Activated gamma-delta T cell treated with anti-CD3 and anti-CD28 coated beads, Interleukin-2, amount 50 U/mL, for 16 hours (primary cell): ENCODE data around the gene CFAP43.

ENCODE experiments used
- DNase-seq: peaks from one replicate; pipeline ENCODE4 v3.0.0-alpha.2; 2020; ENCODE audit warnings: low read depth

CFAP43 gene

DNA sequence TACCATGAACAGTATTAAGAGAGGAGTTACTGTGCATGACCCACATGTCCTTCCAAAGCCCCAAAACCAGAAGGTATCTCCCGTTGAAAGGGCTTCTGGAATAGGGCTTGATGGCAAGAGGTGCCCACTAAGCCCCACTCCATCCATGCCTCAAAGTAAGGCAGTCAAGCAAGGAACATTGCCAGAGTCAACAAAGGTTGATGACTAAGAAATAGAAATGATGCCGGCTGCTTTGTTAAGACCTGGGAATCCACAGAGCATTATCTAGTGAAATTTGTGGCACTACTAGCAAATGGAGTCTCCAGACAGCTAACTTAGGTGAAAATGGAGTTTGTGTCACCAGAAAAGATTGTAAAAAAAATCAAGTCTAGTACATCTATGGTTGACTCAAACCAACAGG lies 104.0 kb downstream of the CFAP43 start:
- DNase-seq = no peak

DNA sequence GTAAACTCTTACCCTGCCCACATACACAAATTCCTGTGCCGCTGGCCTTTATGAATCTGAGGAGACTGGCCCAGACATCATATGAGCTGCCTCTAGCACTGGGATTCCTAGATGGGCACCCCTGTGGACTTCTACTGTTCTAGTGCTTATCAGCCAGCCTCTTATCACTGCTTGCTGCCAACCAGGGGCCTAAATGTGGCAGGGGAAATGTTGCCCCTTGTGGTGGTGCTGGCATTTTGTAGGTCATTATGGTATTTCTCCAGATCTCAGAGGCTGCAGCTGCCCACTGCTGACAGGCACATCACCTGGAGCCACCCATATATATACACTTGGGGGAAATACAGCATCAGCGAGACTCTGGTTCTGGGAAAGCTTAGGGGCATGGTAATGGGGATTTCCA lies 104.8 kb downstream of the CFAP43 start:
- no peak for DNase-seq

DNA sequence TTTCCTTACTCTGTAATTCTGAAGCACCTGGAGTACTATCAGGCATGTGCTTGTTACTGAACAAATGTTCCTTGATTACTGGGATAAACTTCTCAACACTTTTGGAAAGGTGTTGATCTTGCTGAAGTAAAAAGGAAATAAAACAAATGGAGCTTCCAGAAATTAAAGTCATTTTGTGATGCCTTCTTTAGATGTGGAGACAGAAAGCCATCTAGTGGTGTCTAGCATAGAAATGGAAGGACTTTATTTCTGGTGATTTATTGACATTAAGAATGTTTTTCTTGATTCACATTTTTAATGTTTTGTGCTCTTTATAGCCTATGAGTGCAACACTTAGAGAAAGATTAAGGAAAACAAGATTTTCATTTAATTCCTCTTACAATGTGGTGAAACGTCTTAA lies 108.8 kb downstream of the CFAP43 start:
- no peak for DNase-seq

DNA sequence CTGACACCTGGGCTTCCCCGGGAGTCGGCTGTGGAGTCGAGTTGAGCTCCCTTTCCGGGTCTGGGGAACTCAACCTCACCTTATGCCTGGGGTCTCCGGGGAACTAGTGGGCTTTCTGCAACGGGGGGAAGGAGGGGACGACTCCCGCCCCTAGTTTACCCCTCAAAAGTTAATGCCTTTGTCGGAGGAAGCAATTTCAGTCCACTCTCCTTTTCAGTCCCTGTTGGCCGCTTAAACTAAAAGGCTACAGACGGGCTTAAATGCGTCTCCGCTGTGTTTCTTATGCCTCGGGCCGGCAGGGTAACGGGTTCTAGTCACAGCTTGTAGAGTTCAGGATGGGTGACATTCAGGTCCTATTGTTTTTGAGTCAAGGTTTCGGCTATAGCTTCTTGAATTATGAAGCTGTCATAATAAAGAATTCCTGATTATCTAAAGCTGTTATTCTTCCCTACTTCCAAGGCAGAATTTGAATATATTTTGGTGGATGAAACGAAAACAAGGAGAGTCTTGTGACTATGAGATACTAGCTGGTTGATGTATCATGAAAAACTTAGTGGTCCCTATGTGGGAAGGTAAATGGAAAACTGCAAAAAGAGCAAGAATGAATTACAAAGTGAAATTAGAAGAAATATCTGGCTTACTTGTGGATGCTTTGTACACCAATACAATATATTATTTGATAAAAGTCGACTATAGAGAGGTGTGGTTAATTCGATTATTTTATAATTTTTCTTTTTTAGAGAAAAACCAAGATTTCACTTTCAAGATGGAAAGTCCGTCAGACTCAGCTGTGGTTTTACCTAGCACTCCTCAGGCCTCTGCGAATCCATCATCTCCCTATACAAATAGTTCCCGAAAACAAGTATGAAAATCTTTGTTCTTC lies 109.7 kb downstream of the CFAP43 start:
- DNase-seq = no peak

DNA sequence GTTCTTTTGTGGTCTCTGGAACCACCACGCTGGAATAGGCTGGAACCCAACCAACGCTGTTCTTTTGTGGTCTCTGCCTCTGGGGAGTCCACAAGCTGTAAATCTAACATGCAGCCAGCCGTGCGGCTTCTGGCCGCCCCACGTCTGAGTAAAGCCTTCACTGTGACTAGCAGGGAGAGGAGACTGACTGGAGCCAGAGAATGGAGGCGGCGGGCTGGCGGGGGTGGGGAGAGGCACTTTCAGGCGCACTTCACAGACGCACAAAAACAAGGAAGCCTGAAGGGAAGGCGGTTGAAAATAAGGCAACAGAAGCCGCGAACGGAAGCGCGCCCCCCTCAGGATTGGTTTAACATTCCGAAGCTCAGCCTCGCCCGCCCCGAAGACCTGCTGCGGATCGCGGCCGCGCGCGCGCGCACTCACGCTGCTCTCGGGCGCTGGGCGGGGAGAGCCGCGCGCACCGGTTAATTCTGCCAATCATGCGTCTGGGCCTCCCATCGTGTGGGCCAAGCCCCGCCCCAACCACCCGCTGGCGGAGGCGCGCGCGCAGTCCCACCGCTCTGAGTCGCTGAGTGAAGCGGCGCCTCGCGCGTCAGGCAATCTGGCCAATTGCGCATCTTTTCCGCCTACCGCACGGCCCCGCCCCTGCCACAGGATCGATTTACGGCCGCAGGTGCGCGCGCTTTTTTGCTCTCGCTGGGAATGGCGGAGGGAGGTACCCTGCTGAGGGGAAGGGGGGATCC lies 110.5 kb downstream of the CFAP43 start, which contains the start of gene SFR1:
Gene SFR1 (plus strand): TSS at position 687 of the 740 bp plus-strand sequence. CDS start 13 bp downstream, at position 700.
- peak; percentile 98 for DNase-seq

DNA sequence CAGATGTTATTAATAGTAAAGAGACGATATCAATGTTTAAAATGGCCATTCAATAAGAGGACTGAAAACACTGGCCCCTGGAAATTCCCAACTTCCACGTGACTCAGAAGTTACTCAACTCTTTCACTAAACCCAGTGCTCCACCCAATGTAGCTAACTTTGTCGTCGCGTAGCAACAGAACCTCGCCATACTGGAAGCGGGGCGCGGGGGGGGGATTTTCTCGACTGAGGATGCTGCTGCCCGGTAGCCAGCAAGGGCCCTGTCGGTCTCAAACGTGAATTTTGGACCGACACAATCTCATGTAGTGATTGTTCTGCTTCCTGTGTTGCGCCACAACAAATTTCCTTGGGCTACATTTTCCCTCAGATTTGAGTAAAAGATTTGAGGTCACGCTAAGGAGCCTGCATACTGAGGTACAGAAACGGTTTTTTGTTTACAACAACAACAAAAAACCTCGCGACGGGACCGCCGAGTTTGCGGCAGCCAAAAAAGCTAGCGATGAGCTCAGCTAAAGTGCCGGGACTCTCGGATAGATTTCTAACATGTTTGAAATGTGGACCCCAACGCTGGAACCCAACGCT lies 111.2 kb downstream of the CFAP43 start:
- peak; percentile 72 for DNase-seq

DNA sequence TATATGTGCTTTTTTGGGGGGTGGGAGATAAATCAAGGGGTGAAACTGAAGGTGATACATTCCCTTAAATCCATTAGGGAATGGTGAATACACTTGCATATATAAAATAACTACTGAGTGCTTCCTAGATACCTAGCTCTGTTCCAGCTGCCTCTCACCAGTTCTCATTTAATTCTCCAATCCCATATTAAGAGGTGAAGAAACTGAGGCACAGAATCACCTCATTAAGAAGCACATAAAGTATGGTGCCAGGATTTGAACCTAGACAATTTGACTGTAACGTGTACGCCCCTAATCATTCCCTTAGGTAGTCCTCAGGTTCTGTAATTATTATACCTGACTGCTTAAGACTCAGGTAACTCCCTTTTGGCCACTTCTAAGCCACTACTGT lies 111.7 kb downstream of the CFAP43 start:
- no peak for DNase-seq

DNA sequence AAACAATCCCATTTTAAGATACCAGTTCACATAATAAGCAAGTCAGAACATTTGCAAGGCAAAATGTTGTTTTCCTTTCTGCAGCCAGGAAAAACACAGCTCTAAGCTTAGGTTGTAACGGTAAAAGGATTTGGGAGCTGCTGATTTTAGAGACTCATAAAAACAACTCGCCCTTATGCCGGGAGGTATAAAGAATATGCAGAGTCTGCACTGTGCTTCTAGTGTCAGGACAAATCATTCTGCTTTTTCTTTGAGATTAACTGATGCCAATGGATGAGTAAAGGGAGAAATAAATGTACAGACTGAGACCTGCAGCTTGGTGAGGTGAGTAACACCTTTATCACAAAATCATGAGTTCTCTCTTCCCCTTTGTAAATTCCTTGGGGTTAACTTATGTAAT lies 112.2 kb downstream of the CFAP43 start:
- DNase-seq = no peak

DNA sequence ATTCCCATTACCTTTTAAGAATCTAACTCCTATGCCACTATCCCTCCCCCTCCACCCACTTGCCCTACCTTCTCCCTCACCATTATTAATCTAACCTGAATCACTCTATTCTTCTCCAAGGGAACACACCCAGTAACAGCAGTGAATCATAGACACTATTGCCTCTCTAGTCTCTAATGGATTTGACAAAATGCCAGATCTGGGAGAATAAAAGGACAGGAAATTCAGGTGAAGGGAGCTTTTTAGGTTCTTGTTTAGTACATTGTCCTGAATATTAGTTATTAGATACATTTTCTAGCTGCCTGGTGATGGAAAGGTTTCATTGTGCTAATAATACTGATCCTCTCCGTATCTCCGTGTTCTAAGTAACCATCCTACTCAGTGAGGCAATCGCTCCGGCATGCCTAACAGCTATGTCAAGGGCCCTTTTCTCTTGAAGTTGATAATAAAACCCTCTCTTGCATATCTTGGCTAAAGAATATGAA lies 114.3 kb downstream of the CFAP43 start:
- DNase-seq = no peak

DNA sequence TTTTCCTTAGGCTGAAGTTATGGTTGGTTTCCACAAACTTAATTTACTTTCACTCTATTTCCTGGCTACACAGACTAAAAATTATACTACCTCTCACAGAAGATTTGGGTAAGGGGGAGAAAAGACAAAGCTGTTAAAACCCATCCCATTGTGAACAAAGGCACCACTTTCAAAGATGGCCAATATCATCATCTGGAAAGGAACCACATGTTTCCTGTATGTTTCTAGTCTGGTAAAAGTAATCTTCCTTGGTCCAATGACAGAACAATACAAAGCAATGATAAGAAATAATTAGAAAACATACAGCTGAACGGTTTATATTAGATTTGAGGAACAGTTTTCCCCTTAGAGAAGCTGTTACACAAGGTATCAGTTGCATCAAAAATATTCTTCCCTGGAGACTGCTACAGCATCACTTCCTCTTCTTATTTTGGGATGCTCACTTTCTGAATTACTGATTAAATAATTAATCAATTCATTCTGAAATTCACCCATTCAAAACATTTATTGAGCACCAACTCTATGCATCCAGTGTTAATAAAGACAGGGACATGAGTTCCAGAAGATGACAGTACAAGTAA lies 118.7 kb downstream of the CFAP43 start:
- no peak for DNase-seq

DNA sequence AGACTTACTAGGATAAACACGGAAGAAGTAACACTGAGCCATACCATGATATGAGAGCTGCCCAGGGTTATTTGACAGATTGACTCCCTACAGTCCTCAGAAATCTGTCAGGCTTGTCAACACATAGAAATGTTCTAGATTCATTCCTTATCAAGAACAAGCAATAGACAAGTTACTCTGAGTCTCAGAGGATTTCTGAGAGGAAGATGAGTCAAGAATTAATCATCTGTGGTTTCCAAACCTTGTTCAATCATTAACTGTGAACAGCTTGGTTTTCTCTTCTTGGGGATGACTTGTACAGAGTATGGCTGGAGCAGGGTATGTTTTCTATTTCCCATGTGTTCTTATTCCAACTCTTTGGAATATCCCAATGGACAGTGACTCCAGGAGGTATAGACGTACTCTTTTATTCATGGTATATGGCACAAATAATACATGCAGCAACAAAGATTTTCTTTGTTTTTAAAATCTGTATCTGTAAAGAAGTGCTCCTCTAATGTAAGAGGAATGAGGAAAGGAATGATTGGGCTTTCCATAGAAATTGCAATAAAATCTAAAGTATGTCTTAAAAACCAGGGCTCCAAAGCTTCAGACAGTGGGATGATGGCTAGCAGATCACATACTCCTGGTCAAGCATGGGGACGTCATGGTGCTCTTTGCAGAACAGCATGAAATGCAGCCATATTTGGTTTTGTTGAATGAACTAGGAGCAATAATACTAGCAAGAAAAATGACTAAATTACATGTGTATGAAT lies 122.1 kb downstream of the CFAP43 start:
- DNase-seq = no peak

DNA sequence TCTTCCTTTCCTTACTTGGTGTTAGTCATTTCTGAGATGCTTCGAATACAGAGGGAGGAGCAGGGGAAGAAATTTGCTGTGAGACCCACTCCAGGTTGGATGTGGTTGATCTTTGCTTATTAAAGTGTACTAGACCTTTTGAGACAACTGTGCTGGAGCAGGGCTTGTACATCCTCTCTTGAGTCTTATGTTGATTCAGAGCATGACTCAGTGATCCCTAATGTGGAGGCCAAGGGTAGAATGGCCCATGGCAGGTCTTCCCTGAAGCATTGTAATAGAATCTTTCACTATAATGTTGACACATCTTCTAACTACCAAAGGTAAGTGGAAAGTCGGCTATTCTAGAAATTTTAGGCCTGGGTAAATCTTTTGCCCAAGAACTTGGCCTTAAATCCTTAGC lies 127.2 kb downstream of the CFAP43 start:
- no peak for DNase-seq

DNA sequence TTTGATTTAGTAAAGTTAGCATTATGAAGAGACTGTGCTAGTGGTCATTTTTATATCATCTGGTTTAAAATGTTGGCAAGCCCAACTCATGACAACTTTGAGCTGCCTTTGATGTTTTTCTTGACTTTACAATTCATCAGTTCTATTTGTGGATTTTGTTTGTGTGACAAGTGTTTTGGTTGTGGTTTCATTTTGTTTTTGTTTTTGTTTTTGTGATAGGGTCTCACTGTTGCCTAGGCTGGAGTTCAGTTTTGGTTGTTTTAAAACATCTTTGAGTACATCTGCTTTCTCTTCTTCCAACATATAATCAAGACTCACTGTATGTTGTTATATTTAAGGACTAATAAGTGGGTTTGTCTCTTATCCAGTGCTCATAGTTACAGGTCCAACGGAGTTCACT lies 127.7 kb downstream of the CFAP43 start:
- DNase-seq = no peak

DNA sequence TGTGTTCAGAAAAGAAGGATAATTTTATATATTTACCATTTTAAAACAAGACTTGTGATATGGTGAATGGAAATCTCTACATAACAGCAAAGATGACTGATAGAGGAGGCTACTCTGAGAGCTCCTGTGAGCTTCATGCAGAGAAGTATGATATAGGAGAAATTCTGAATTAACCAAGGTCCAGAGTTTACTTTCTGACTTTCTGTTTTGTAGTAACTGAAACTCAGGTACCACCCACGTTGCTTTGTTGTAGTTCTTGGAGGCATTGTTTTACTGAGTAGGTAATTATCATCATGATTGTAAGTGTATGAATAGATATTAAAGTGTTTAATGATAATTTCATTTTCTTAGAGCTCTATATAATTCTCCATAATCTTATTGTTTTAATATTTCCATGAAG lies 128.2 kb downstream of the CFAP43 start:
- DNase-seq = no peak

DNA sequence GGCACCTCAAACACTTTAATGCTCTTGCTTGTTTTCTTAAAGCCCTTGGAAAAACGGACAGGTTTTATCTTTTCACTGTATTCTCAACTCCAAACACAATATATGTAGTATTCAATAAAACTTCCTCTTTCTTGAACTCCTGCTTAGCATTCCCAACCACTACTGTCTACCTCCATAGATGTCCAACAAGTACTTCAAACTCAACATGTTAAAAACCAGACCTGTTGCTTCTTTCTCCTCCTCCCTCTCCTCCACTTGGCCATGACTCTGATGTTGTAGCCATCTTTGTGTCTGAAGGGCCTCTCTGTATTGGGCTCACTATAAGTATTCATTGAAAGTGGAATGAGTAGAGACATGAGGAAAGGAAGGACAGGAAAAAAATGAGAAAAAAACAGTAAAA lies 130.3 kb downstream of the CFAP43 start:
- DNase-seq = no peak

DNA sequence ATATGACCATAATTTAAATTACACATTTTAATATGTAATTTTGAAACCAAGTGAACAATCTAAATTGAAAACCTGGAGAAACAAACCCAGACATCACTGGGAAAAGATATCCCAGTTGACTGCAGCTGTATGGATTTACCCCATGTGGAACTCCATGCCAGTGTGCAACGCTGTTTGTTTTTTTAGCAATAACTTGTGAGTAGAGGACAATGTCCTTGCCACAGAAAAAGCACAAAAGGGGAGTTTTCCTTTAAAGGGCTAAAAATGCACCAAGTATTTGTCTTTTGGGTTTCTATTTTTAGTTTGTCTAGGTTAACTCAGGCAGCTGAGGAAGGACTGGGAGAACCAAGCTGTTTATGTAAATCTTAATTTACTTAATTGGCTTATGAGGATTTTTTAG lies 131.4 kb downstream of the CFAP43 start:
- DNase-seq = no peak

DNA sequence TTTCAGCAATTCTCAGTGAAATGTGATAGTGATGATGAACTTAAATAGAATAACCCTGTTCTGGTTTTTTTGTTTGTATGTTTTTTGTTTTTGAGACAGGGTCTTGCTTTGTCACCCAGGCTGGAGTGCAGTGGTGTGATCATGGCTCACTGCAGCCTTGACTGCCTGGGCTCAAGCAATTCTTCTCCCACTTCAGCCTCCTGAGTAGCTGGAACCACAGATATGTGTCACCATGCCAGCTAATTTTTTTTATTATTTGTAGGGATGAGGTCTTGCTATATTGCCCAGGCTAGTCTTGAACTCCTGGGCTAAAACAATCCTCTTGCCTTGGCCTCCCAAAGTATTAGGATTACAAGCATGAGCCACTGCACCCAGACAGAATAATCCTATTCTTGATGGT lies 132.2 kb downstream of the CFAP43 start:
- DNase-seq = no peak

DNA sequence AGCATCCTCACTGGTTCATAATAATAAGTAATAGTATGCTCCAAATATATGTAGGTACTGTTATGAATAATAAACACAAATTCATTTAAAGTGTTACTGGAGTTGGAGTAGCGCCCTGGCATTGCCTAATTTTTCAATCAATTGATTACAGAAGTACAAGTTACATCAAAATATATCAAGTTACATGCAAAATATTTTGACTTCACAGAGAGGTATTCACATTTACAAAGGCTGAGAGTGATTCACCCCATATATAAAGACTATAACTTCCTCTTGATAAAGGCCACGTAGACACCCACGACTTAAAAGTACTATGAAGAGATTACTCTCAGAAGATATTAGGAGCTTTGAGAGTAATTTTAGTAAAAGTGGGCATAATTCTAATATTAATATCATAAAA lies 132.9 kb downstream of the CFAP43 start:
- no peak for DNase-seq

DNA sequence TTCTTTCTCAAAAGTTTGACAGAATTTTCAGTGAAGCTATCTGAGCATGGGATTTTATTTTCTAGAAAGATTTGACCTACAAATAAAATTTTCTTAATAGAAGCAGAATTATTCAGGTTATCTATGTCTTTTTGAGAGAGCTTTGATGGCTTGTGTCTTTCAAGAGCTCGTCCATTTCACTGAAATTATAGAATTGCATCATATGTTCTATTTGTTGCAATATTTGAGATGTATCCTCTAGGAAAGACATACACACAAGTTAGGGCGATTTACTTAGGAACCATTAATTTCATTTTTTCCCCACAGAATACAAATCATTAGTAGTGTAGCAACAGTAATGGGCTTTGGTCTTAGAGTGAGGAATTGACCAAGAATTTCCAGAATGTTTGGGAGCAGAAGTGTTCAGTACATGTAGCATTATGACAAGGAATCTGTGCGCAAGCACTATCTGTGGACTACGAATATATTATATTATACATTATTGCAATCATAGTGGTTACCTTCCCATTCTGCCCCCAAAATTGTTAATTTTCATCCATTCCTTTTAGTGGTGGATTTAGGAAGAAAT lies 133.7 kb downstream of the CFAP43 start:
- no peak for DNase-seq

DNA sequence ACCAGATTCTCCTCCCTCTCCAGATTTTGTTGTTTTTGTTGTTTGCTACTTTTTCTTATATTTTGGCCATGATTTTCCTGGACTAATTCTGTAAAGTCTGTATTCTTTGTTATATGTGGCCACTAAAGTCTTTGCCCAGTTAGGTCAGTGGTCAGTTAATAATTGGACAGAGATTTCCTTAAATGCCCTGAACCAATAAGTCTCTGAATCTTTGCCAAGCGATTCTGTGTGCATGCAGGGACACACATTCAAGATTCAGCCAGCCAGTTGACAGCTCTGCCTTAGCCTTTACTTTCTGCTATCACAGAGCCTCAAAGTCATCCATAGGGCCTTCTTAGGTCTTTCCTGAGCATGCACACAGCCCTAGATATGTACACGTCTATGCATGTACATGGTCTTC lies 135.5 kb downstream of the CFAP43 start:
- DNase-seq = no peak

DNA sequence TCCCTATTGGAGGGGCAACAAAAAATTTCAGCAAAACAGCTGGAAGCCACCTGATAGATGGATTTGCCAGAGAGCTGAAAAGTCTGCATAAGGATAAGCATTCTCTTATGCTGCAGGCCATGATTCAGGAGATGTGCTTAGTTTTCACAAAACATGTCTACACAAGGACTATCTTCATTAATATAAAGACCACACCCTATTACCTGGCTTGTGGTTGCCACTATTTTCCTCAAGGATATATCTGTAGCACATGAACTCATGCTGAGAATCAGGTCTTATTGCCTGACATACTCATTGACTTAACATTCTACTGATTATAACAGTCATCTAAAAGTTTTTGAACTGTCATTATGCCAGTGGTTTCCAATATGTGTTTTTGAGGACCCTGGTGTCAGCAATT lies 139.4 kb downstream of the CFAP43 start:
- no peak for DNase-seq
